H9 (cell line): ENCODE data around the gene MMP10. TPM values are rescaled to one million over a fixed set of nuclear protein-coding genes. Genes with fewer than 3 reads are reported as not detected.

Experiments used
- DNase-seq: peaks from one replicate; pipeline ENCODE4 v3.0.0-alpha.2; 2017
- H2AFZ ChIP-seq: one replicate; pipeline ENCODE4 v1.6.1; 2013; ENCODE audit warnings: mild to moderate bottlenecking, low read length, control low read depth, moderate library complexity
- H2AK5ac ChIP-seq: 2 replicates; pipeline ENCODE4 v1.6.1; 2013; ENCODE audit warnings: low read length, control low read depth, mixed read lengths; ENCODE audit not compliant: insufficient read length
- H2BK120ac ChIP-seq: one replicate; pipeline ENCODE4 v1.6.1; 2013; ENCODE audit warnings: low read depth, mild to moderate bottlenecking, low read length, control low read depth, inconsistent platforms; ENCODE audit not compliant: poor library complexity, severe bottlenecking
- H2BK12ac ChIP-seq: 2 replicates; pipeline ENCODE4 v1.6.1; 2013; ENCODE audit warnings: low read length, control low read depth, mixed read lengths, low read depth; ENCODE audit not compliant: insufficient read length
- H2BK15ac ChIP-seq: 2 replicates; pipeline ENCODE4 v1.6.1; 2013; ENCODE audit warnings: low read depth, low read length, control low read depth
- H2BK20ac ChIP-seq: one replicate; pipeline ENCODE4 v1.6.1; 2013; ENCODE audit warnings: low read depth, mild to moderate bottlenecking, low read length, control low read depth, inconsistent platforms; ENCODE audit not compliant: poor library complexity, severe bottlenecking
- H2BK5ac ChIP-seq: 2 replicates; pipeline ENCODE4 v1.6.1; 2013; ENCODE audit warnings: low read length, control low read depth, mixed read lengths; ENCODE audit not compliant: insufficient read length
- H3K14ac ChIP-seq: 2 replicates; pipeline ENCODE4 v1.6.1; 2013; ENCODE audit warnings: low read length, control low read depth; ENCODE audit not compliant: insufficient read depth
- H3K18ac ChIP-seq: 2 replicates; pipeline ENCODE4 v1.6.1; 2013; ENCODE audit warnings: low read depth, mild to moderate bottlenecking, mixed read lengths, low read length, control low read depth; ENCODE audit not compliant: insufficient read length
- H3K23ac ChIP-seq: 2 replicates; pipeline ENCODE4 v1.6.1; 2013; ENCODE audit warnings: low read length, control low read depth, mixed read lengths, low read depth; ENCODE audit not compliant: insufficient read length
- H3K23me2 ChIP-seq: 2 replicates; pipeline ENCODE4 v1.6.1; 2013; ENCODE audit warnings: low read depth, mild to moderate bottlenecking, mixed read lengths, low read length, control low read depth; ENCODE audit not compliant: insufficient read length, poor library complexity, severe bottlenecking
- H3K27ac ChIP-seq: 2 replicates; pipeline ENCODE4 v1.5.1; 2013; ENCODE audit warnings: low read length, control low read depth, mixed read lengths, low read depth; ENCODE audit not compliant: insufficient read length
- H3K27me3 ChIP-seq: 2 replicates; pipeline ENCODE4 v1.6.1; 2013; ENCODE audit warnings: low read length, control low read depth, inconsistent platforms; ENCODE audit not compliant: insufficient read depth
- H3K4ac ChIP-seq: 2 replicates; pipeline ENCODE4 v1.6.1; 2013; ENCODE audit warnings: low read depth, mild to moderate bottlenecking, control low read depth, inconsistent platforms, low read length, moderate library complexity
- H3K4me1 ChIP-seq: 2 replicates; pipeline ENCODE4 v1.6.1; 2013; ENCODE audit warnings: low read length, control low read depth, inconsistent platforms; ENCODE audit not compliant: insufficient read depth
- H3K4me2 ChIP-seq: 2 replicates; pipeline ENCODE4 v1.6.1; 2013; ENCODE audit warnings: low read length, control low read depth, mixed read lengths; ENCODE audit not compliant: insufficient read length, insufficient read depth
- H3K56ac ChIP-seq: 2 replicates; pipeline ENCODE4 v1.6.1; 2013; ENCODE audit warnings: low read depth, mild to moderate bottlenecking, mixed read lengths, low read length, control low read depth; ENCODE audit not compliant: insufficient read length
- H3K79me1 ChIP-seq: 2 replicates; pipeline ENCODE4 v1.6.1; 2013; ENCODE audit warnings: low read depth, mild to moderate bottlenecking, moderate library complexity, low read length, control low read depth, inconsistent platforms; ENCODE audit not compliant: insufficient read depth, poor library complexity, severe bottlenecking
- H3K79me2 ChIP-seq: 2 replicates; pipeline ENCODE4 v1.6.1; 2013; ENCODE audit warnings: low read length, control low read depth, inconsistent platforms; ENCODE audit not compliant: insufficient read depth
- H3K9ac ChIP-seq: 2 replicates; pipeline ENCODE4 v1.6.1; 2013; ENCODE audit warnings: low read length, control low read depth, mixed read lengths; ENCODE audit not compliant: insufficient read length; ENCODE audit errors: extremely low read depth
- H3K9me3 ChIP-seq: one replicate; pipeline ENCODE4 v1.6.1; 2013; ENCODE audit warnings: low read depth, low read length, inconsistent platforms; ENCODE audit not compliant: control insufficient read depth
- H3T11ph ChIP-seq: one replicate; pipeline ENCODE4 v1.6.1; 2013; ENCODE audit warnings: mild to moderate bottlenecking, low read length, control low read depth, inconsistent platforms
- H4K20me1 ChIP-seq: one replicate; pipeline ENCODE4 v1.6.1; 2013; ENCODE audit not compliant: control insufficient read depth, insufficient read length, insufficient read depth
- H4K5ac ChIP-seq: 2 replicates; pipeline ENCODE4 v1.6.1; 2013; ENCODE audit warnings: low read depth, mild to moderate bottlenecking, mixed read lengths, low read length, control low read depth; ENCODE audit not compliant: insufficient read length
- H4K8ac ChIP-seq: replicated peaks from 2 replicates; pipeline ENCODE4 v1.6.1; 2013; ENCODE audit warnings: low read length, control low read depth, mixed read lengths, low read depth; ENCODE audit not compliant: insufficient read length
- H4K91ac ChIP-seq: 2 replicates; pipeline ENCODE4 v1.6.1; 2013; ENCODE audit warnings: low read depth, mild to moderate bottlenecking, moderate library complexity, mixed read lengths, low read length, control low read depth; ENCODE audit not compliant: insufficient read length
- H3K27ac Mint-ChIP-seq, 3 experiments: 2 replicates in 2 of 3; 3 replicates in 1 of 3; pipeline ENCODE4 v1.8.0; 2020 to 2021; ENCODE audit warnings: mixed read lengths in 3 of 3, mild to moderate bottlenecking in 1 of 3, moderate library complexity in 1 of 3
- H3K27me3 Mint-ChIP-seq: 2 replicates; pipeline ENCODE4 v1.8.0; 2021; ENCODE audit warnings: low read depth, mild to moderate bottlenecking, moderate library complexity, mixed read lengths
- H3K36me3 Mint-ChIP-seq, 3 experiments: 2 replicates in 2 of 3; 3 replicates in 1 of 3; pipeline ENCODE4 v1.8.0; 2020 to 2021; ENCODE audit warnings: low read depth in 3 of 3, mixed read lengths in 3 of 3; ENCODE audit not compliant: insufficient read depth in 1 of 3
- H3K4me1 Mint-ChIP-seq, 2 experiments: 2 replicates each; pipeline ENCODE4 v1.8.0; 2020; ENCODE audit warnings: mixed read lengths in 2 of 2
- H3K4me3 Mint-ChIP-seq, 2 experiments: 2 replicates in 1 of 2; 3 replicates in 1 of 2; pipeline ENCODE4 v1.8.0; 2020 to 2021; ENCODE audit warnings: mild to moderate bottlenecking in 2 of 2, mixed read lengths in 2 of 2, moderate library complexity in 1 of 2
- H3K9me3 Mint-ChIP-seq, 2 experiments: 2 replicates in 1 of 2; 3 replicates in 1 of 2; pipeline ENCODE4 v1.8.0; 2020; ENCODE audit warnings: mild to moderate bottlenecking in 2 of 2, mixed read lengths in 2 of 2, moderate library complexity in 1 of 2
- CTCF ChIP-seq: fragments of 200-600 bp; sonication (generic); conservative IDR thresholded peaks from 3 replicates; pipeline ENCODE4 v1.8.0; 2021; ENCODE audit warnings: antibody characterized with exemption, mild to moderate bottlenecking
- WGBS: extraction: QIAGEN DNeasy Blood & Tissue Kit; methylation state at CpG from one replicate; pipeline ENCODE4 v1.1.7; 2013; ENCODE audit warnings: missing lambda C conversion rate, low lambda C conversion rate, mixed read lengths; ENCODE audit not compliant: insufficient read length; ENCODE audit errors: extremely low coverage; 5-methylcytosine and 5-hydroxymethylcytosine counted together
- total RNA-seq: library from RNA; stranded (reverse); gene quantifications from 2 replicates; pipeline ENCODE4 v1.2.1, GENCODE V29; 2021

The MMP10 gene
- total RNA-seq, 1 experiment from 2014 or later, result not detected

DNA sequence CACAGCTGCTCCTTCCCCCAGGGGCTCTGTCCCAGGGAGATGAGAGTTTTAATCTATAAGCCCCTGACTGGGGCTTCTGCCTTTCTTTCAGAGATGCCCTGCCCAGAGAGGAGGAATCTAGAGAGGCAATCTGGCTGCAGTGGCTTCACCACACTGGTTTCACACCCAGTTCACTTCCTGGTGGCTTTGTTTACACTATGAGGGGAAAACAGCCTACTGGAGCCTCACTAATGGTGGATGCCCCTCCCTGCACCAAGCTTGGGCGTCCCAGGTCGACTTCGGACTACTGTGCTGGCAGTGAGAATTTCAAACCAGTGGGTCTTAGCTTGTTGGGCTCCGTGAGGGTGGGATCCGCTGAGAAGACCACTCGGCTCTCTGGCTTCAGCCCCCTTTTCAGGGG, 39.1 kb upstream of the MMP10 start:
- no CpG with 5 or more reads among the region's 6 CpGs for WGBS
- no peak overlapping the region for H3K4me3 Mint-ChIP-seq
- TF ChIP-seq CTCF, result no peak

More for the DNA sequence above, 39.1 kb upstream of the MMP10 start:
- Histone ChIP-seq H2BK12ac (no peak overlapping the region), H3K23me2 (no peaks in the 10 kb centered on the region), H3K27me3 (no peaks in the 10 kb centered on the region), H3K4ac (no peak overlapping the region), H2BK20ac (no peak overlapping the region), H4K20me1 (no peaks in the 10 kb centered on the region), H4K8ac (no peak overlapping the region), H3K56ac (no peak overlapping the region), H2BK5ac (no peak overlapping the region), H3K9me3 (no peaks in the 10 kb centered on the region), H3K18ac (no peak overlapping the region), H2AFZ (no peak overlapping the region), H3T11ph (no peak overlapping the region), H3K9ac (no peak overlapping the region), H2AK5ac (no peak overlapping the region), H3K79me2 (no peaks in the 10 kb centered on the region), H4K5ac (no peak overlapping the region), H3K23ac (no peak overlapping the region), H4K91ac (no peak overlapping the region), H3K4me1 (no peaks in the 10 kb centered on the region), H2BK15ac (no peak overlapping the region), H2BK120ac (no peak overlapping the region), H3K27ac (no peak overlapping the region), H3K79me1 (no peaks in the 10 kb centered on the region), H3K4me2 (no peak overlapping the region), H3K14ac (no peak overlapping the region)
- H3K4me1 Mint-ChIP-seq, result no peaks in the 10 kb centered on the region
- H3K36me3 Mint-ChIP-seq, result peaks cover 0 to 6% (median 4%) of the 10 kb centered on the region in 3 experiments; a peak in 2 of 7 replicates
- DNase-seq, result no peak
- H3K27me3 Mint-ChIP-seq, result no peaks in the 10 kb centered on the region; the same call in 1 of the 2 replicates
- no peak overlapping the region for H3K27ac Mint-ChIP-seq
- peaks cover 13 to 17% of the 10 kb centered on the region in 2 experiments for H3K9me3 Mint-ChIP-seq
